CD4-positive, alpha-beta T cell treated with Interleukin-6 at 100 ng/mL for 8 hours (primary cell): ENCODE measurements around the gene DAB2.

ENCODE experiments used
- DNase-seq: peaks from one replicate; pipeline ENCODE4 v3.0.0-alpha.2; 2020; ENCODE audit warnings: mixed read lengths, low spot score

DAB2 gene

DNA sequence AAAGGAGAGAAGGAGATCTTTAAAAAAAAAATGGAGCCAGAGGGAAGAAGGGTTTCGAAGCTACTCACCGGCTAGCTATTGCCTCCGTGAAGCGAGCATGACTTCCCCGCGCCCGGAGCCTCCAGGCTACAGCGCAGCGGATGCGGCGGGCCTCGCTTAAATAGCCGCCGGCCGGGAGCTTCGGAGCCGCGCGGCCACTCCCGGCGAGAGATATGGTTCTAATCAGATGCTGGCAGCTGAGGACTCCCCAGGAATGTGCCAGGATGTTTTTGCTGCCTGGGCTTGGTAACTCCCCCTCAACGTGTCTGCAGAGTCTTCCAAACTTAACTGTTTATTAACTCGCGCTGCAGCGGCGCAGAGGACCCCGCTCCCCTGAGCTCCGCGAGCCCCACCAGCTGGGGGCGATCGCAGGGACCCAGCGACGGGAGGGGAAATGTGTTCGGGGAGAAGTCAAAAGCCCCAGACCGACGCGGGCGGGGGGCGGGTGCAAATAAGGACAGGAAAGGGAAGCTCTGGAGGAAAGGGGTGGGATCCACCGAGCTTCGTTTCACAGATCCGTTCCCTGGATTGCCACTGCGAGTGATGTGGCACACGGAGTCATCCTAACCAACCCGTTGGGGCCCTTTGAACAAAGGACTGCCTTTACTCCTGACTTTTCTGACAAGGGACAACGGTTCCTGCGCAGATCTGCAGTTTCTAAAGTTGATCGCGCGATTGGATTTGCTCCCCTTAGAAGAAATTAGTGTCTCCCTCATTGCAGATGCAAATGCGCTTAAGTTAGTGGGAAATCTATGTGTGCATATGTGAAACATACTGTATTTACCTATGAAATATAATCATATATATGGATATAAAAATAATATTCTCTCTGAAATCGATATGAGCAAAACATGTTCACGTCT lies at the start of gene DAB2:
DAB2 (minus strand) TSS at position 245 of the 902 bp plus-strand sequence. CDS start 30,660 bp downstream, outside the sequence.
- DNase-seq = peak; percentile 26

DNA sequence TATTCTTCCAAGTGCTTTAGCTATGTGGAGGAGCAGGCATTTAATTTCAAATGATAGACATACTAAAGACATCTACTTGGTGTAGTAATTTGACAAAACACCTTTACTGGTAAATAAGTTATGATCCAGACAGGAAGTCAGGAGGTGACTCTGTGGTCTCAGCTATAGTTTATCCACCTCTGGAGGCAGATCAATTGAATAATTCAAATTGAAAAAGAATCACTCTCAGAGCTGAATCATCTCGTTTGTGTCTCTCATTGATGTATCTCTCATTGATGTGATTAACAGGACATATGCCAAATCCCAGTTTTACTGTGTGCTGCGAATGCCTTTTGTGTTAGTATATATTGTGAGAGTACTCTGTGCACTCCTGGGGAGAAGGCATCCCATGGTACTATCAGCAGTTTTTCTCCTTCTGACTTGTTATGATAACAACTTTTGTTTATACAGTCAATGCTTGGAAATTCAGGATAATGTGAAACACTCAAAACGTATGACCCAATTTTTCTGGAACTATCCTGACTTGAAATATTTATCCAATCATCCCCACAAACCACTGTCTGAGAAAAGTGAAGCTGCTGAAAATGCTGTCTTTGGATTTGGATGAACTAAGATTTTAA lies 48.5 kb upstream of the DAB2 start:
- DNase-seq = no peak

DNA sequence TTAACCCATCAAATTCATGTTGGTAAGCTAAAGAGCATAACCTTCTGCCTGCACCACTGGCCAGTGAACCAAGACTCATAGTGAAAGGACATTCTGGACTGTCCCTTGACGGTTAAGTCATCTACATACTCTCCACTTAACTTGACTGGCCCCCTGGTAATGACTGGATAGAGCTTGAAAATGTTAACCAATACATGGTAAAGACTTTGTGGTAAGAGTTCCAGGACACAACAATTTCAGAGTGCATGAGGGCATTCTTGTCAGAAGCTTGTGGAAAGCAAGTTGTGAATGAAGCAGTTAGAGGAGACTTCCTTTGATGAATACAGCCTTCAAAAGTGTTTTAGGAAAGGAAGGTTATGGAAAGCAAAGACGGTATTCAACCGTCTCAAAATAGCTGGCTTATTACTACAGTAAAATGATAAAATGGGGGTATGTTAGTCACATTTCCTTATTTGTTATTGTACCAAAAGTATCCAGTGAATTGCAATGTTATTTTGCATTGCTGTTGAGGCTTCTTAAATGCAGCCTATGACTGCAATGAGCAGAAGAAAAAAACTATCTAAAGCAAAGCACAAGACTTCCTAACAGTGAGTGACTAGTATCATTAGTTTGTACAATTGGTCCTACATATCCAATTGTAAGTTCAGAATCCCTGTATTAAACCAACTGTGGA lies 47.2 kb upstream of the DAB2 start:
- DNase-seq = no peak

DNA sequence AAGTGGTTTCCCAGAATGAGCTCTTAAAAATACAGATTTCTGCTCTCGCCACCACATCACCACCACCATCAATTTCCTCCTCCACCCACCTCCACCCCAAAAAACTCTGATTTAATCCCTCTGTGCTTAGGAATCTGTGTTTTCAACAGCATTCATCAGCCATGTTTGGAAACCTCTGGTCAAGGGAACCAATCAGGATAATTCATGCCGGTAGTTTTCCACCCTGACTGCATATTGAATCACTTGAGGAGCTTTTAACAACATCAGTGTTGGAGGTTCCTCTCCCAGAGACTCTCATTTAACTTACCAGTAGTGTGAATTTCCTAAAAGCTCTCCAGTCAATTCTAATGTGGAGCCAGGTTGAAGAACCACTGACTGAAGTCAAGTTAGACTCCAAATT lies 46.0 kb upstream of the DAB2 start:
- DNase-seq = no peak

DNA sequence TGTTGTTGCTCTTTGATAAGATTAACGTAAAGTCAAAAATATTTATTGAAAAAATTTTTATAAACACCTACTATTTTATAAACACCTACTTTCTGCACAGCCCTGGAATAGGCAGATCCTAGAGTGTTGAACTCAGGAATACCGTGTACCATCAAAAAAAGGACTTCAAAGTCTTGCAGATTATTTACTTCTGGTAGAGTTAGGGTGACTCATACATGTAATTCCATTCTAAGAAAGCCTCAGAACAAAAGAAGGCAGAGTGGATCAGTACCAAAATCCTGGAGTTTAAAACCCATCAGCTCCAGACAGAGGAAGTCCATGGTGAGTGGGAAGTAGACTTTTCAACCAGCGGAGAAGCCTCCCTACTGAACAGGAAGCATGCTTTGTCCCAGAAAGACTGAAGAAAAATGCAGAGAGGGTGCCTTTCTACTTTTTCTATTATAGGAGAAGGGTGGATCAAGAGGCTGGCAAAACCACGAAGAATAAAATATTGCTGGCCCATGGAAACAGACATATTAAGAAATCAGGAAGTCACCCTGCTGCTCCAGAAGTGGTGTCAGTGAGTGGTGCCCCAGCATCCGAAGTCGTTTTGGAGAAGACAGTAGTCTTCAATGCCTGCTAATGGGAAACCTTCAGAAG lies 45.1 kb upstream of the DAB2 start:
- DNase-seq = no peak

DNA sequence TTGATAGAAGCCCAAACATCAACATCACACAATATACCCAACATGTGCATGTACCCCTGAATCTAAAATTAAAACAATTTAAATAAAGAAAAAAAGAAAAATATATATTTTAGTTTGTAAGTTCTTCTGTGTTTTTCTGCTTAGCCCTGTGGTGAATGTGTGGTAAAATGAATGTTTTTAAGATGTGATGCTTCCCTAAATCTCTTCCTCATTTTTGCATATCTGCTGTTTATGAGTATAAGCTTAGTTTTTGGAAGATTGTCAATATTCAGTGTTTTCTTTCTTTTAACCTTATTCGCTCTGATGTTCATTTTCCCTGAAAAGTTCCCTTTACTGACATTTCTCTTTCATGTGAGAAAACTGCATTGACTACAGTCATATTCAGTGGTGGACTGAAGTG lies 44.4 kb upstream of the DAB2 start:
- no peak for DNase-seq

DNA sequence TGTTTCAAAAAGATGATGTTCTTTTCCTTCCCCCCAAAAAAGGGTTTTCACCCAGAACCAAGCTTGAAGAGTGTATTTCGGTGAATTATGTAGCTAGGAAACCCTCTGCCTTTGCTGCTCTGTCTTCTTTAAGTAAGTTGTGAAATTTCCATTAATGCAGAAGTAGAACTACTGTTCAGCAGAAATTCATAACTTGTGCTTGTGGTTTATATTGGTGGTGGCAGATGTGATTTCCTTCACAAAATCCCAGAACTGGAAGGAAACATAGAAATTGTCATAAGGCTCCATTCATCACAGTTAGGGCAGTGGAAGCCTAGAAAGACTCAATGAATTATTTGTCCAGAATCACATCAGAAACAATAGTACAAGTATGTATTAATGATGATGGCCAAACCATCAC lies 42.1 kb upstream of the DAB2 start:
- no peak for DNase-seq

DNA sequence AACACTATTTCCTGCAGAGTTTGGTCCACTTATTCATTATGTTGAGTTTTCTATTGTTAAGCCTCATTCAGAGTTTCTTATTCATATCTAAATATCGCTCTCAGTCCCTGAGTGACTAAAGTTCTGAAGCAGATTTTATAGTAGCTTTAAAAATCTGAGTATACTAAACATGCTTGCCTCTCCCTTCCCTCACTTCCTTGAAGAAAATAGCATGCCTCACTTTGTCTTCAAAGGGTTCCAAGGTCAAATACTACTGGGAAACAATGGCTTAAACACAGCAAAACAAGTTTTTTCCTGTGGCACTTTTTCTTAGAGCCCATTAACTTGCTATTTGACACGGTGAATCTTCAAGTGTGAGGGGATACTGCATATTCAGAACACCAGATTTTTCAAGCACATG lies 41.1 kb upstream of the DAB2 start:
- no peak for DNase-seq

DNA sequence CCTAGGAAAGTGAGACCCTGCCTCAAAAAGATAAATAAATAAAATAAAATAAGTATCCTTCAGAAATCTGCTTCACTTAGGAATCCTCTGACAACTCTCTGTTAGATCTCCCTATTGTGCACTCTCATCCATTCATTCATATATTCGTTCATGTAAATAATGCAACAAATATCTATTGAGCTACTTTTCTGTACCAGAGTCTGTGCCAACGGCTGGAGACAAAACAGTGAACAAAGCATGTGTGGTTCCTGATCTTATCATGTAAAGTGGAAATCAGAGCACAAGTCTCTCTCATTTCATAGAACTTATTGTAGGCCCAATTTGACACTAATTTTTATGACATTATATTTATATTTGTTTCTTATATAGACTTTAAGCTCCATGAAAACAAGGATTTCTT lies 40.3 kb upstream of the DAB2 start:
- no peak for DNase-seq

DNA sequence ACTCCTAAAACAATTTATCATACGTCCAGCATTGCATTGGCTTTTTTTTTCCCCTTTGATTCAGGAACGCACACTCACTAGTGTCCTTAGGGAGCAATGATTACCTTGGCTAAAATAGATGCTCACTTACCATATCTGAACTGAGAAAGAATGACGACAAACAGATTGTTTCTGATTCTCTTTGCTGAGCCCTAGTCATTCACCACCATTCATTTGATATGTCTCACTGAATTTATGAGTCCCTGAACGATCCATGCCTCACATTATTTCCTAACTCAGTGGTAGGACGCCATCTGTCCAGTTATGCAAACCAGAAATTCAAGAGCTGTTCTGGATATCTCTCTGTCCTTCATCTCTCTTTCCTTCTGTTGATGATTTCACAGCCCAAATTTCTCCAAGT lies 39.3 kb upstream of the DAB2 start:
- DNase-seq = no peak

DNA sequence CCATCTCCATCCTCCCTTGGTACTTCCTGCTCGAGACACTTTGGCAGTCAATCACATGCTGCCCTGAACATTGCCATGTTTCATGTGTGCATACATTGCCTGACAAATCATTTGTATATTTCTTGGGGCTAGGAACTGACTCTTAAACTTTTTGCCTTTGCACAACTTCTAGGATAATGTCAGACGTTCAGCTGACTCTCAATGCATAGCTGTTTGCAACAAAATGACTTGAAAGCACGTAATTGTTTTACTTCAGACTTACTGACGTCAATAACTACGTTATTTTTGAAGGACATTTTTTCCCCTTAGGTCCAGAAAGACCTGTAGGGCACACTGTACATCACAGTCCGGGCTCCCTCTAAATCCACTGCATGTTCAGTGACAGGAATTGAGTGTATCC lies 37.4 kb upstream of the DAB2 start:
- DNase-seq = no peak

DNA sequence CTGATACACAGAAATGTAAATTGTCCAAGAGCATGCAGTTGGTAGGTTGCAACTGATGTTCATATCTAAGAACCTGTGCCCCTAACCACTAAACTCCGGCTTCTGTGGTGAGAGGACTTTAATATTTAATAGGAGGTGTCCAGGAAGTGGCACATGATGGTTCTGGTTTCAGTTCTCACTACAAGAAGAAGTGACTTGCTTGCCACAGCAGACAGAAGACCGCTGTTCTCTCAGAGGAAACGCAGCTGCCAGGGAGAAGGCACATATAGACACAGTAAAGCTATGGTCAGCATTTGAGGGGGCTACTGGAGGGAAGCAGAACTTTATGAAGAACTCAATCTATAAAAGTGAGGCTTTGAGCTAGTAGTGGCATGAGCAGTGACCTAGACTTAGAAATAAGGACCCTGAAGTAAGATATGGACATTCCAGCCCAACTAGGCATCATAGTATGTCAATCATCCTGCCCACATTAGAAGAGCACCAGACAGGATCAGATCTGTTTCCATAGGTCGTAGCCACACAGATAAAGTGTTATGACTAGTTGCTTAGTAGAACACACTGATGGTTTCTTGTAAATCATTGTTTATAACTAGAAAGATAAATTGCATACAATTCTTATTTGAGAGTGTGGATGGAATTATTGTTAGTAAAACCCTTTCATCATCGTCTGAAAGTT lies 36.4 kb upstream of the DAB2 start:
- peak; percentile 3 for DNase-seq

DNA sequence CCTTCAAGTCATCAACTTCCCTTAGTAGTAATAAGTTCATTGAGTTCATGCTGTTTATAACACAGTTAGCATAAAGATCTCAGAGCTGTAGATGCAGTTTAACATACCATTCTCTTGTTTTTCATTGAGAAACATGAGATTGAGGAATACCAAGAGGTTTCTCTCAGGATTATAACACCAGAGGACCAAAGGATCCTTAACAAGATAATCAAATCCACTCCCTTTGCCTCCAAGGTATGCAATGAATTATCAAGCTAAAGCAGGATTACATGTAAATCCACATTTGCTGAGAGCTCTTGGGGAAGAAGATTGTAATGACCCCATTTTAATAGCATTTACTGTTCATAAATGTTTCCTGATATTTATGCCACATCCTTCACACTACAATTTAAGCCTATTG lies 35.1 kb upstream of the DAB2 start:
- DNase-seq = no peak

DNA sequence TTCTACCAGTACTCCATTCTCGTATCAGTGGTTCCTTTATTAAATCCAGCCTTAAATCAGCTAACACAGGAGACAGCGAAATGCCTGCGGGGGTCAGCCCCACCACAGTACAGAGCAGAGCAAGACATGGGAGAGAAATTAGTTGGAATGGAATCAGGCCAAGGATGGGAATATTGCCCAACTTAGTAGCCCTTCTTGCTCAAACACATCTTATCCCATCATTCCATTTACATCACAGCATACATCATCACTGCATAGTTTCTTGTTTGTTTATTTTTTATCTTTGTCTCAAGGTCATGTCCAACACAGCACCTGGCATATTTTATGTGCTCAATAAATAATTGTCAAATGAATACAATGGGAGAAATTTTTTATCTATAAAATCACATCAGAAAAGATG lies 34.3 kb upstream of the DAB2 start:
- DNase-seq = no peak

DNA sequence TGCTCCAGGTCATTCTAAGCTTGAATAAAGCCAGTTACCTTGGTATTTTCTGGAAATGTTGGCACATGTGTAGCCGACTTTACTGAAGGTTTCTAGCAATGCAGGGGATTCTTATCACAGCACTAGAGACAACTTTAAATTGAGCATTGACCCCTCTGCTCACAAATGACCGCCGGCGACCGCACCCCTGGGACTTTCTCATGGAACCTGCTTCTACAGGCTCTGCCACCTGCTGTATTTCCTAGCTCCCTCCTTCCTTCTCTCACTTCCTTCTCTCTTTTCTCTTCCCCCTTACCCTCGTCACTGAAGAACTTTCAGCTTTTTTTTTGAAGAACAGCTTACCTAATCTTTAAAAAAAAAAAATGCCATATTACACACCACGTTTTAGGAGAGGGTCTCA lies 30.9 kb upstream of the DAB2 start:
- no peak for DNase-seq

DNA sequence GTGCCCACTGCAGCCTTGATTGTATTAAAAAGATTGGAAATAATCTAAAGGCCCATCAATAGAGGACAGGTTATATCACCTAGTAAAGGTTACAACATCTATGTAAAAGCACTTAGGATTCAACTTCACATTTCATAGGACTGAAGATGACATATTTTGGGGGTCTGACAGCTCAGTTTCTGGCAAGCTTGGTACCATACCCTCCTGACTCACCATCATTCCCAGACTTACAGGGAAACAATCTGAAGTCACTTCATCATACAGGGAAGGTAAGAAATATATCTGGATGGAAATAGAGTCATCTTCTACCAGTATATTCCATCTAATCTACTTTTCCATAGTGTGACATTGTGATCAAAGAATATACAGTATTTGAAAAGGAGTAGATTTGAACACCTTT lies 28.8 kb upstream of the DAB2 start:
- DNase-seq = no peak

DNA sequence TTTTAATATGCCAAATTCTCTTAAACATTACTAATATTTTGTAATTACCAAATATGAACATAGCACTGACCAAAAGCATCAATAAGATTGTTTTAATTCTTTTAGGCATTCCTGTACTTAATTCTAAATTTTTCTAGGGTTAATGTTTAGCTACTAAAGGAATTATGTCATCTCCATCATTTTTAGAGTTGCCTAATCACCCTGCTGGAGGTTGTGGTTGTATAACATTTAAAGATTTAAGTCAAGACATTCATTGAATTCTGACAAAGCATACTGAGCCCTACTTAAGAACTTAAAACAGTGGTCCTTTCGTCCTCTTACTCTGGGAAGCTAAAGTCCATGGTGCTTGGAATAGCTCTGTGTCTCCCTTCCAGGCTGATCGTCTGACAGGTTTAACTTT lies 28.1 kb upstream of the DAB2 start:
- no peak for DNase-seq

DNA sequence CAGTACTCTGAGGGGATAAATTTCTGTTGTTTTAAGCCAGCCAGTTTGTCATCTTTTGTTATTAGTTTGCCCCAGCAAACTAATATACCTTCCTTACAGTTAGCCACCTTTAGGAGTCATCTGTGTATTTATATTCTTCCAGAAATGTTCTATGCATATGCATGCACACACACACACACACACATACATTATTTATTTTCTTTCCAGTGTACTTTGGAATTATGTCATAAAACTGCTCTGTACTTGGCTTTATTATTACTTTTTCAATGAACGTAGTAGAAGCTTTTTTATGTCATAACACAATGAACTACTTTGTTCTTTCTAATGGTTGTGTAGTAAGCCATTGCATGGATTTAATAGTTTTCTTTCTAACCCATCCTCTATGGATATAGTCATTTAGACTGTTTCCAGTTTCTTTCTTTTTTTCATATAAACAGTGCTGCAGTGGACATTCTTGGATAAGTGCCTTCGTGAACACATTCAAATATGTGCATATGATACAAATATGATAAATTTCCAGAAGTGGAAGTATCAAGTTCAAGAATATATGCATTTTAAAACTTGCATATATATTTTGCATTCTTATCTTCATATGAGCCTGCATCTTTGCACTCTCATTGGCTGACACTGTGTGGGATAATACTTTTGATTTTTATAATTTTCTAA lies 26.6 kb upstream of the DAB2 start:
- DNase-seq = no peak

DNA sequence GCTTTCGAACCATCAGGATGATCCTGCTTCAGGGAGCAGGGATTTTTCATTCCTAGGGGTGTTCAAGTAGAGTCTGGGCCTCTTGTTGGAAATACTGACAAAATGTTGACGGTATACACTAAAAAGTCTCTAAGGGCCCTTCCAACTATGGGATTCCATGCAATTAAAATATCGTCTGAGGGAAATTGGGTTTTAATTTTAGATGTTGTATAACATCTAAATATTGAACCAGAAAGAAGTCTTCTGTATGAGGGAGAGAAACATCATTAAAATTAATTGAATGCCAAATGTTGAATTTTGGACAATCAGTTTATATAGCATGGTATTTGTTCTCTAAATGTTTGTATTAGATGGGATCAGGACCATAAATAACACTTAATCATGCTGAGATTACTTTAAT lies 25.7 kb upstream of the DAB2 start:
- no peak for DNase-seq

DNA sequence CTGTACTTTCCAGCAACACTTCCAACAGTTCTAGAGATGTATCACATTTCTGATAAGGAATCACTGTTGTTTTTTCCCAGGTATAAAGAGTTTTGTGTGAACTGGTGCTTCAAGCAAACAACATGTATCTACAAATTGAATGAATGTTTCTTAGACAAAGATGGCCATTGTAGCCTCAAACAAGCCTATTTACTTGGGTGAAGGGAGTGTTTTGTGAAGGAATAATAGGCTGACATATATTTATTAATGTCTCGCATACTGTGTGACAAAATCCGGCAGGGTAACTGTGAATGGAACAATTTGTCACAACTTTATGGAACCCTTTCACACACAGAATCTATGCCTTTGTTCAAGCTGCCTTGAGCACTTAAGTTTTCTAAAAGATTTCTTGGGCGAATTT lies 24.8 kb upstream of the DAB2 start:
- no peak for DNase-seq

DNA sequence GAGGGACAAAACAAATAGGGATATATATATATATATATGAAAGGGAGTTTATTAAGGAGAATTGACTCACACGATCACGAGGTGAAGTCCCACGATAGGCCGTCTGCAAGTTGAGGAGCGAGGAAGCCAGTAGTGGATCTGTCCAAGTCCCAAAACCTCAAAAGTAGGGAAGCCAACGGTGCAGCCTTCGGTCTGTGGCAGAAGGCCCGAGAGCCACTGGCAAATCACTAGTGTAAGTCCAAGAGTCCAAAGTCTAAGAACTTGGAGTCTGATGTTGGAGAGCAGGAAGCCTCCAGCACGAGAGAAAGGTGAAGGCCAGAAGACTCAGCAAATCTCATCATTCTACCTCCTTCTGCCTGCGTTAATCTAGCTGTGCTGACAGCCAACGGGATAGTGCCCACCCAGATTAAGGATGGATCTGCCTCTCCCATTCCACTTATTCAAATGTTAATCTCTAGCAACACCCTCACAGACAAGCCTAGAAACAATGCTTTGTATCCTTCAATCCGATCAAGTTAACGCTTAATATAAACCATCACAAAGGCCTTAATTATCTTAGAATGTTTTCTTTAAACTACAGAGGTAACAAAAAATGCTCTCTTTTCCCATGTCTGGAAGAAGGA lies 23.8 kb upstream of the DAB2 start:
- no peak for DNase-seq
